NCI-H2227 (cell line): ENCODE data around the gene SIL1.

Source experiments
- DNase-seq: peaks from one replicate; lab custom pipeline; 2025; ENCODE audit not compliant: unreplicated experiment; lab: John Stamatoyannopoulos, UW

The SIL1 gene

GRCh38 chr5:138985683-138986082 is 212.5 kb downstream of the SIL1 start:
- peak; percentile 9 for DNase-seq

GRCh38 chr5:138985256-138985655 is 212.9 kb downstream of the SIL1 start:
- DNase-seq: no peak

DNA sequence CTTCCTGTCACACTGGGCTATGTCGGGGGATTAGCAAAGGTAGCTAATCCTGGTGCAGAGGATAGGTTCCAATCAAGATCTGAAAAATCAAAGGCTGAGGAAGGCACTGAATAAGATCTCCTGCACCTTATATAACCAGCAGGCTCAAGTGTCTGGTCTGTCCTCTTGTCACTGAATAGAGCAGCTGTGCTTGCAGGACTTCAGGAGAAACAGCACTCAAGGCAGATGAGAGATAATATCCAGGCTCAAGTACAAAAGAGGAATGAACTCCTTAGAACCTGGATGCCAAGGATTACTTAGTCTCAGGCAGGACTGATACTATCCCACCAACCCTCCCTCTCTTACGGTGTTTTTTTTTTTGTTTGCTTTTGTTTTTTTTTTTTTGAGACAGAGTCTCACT is 214.2 kb downstream of the SIL1 start:
- no peak for DNase-seq

DNA sequence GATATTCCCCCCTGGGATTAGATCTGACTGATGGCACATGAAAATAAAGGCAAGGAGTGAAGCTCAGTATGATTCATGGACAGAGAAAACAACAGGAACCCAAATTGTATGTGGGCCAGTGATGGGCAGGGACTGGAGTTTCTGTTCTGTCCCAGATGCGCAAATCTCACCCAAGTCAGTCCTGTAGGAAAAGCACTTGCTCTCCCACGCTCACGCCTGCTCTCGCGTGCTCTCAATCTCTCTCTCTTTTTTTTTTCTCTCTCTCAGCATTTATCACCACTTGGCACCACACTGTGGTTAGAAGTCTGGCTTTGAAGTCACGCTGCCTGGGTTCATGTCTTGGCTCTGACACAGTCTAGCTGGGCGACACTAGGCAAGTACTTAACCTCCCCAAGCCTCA is 216.6 kb downstream of the SIL1 start:
- no peak for DNase-seq

DNA sequence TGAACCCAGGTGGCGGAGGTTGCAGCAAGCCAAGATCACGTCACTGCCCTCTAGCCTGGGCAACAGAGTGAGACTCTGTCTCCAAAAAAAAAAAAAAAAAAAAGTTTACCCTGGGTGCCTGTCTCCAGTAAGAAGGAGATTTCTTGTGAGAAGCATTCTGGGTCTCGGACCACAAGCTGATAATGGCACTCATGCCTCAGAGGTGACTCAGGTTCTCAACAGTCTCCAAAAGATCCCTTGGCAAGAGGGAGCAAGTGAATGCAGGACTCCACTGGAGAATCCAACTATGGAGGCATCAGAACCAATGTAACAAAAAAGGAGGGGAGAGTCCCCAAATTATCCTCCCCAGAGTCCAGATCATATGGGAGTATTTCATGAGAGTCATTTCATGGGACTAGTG is 217.0 kb downstream of the SIL1 start:
- no peak for DNase-seq

GRCh38 chr5:138980441-138980840 is 217.7 kb downstream of the SIL1 start:
- DNase-seq: no peak

DNA sequence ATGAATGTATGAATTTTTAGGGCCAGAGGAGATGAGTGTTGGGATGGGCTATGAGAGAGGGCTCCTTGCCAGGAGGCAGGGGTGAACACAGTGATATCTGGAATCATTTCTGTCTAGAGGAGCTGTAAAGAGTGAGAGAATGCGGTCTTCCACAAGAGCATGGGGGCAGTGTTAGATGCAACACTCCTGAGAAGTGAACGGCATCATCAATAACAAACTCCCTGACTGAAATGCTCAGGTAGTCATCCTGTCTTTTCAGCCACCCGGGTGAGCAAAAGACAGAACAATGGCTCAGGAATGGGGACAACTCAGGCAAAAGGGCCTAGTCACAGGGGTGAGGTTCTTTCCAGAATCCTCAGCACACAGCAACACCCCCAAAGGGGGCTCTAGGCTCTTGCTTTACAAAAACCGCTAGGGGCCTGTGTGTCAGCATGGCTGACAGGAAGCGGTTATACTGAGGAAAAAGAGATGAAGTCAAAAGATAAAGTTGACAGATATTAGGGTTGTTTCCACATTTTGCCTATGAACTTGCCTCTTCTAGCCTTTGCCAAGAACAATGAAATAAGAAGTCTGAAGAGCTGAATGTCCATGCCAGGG is 218.4 kb downstream of the SIL1 start:
- DNase-seq: no peak

DNA sequence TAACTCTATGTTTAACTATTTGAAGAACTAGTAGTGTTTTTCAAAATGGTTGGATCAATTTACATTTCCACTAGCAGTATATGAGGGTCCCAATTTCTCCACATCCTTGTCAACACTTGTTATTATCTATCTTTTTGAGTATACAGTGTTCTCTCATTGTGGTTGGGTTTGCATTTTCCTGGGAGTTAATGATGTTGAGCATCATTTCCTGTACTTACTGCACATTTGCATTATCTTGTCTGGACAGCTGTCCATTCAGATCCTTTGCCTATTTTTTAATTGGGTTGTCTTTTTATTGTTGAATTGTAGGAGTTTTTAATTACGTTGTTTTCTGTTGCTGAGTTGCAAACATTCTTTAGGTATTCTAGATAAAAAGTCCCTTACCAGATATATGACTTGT is 219.6 kb downstream of the SIL1 start:
- no peak for DNase-seq

- no peak for DNase-seq
Observed at GRCh38 chr5:138978080-138978479, 220.1 kb downstream of the SIL1 start.

GRCh38 chr5:138975098-138975847 is 222.9 kb downstream of the SIL1 start:
- DNase-seq: peak; percentile 43

DNA sequence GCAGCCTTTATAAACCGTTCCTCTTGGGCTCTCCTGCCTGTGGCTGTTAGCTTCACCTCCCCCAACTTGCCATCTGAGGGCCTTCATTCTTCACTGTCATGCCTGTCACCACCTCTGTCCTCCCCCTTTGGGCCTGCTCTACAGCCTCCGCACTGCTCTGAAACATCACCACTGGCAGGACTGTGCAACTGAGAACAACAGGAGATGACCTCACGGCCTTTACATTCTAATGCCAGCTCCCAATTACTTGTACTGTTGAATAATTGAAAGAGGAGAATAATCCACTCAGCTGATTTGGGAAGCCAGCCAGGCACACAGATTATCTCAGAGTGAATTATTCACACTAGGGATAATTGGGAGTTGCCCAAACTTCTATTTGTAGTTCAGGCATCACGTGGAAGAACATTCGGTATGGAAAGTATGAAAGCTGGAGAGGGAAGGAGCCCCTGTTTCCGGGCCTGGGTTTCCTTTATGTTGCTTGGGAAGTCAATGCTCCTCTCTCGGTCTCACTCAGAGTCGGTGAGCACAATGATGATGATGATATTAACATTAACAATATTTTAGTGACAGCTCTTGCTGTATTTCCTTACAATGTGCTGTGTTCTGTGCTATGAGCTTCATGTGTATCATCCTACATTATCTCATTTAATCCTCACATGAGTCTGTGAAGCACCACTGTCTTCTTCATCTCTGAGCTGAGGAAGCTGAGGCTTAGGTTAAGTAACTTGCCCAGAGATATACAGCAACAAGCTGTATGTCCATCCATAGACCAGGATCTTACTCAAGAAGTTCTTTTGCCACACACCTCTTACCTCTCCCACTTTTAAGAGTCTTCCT is 223.7 kb downstream of the SIL1 start:
- peak; percentile 22 for DNase-seq

GRCh38 chr5:138972836-138973235 is 225.3 kb downstream of the SIL1 start:
- no peak for DNase-seq

DNA sequence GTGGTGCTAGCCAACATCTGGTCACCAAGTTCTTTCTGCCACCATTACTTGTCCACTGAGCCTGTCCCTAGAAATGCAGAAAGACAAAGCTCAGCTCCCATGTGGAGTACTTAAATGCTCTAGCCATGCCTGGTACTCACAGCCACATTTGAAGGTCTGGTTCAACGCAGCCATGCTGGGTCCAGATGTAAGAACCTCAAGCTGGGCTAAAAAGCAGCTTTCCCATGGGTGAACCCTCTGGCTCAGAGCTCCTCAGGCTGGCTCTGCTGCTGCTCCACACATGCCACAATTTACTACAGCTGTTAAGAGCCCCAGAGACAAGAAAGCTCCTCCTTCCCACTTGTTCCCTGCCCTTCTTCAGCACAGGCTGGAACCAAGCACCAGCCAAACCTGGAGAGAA is 225.9 kb downstream of the SIL1 start:
- DNase-seq: no peak

DNA sequence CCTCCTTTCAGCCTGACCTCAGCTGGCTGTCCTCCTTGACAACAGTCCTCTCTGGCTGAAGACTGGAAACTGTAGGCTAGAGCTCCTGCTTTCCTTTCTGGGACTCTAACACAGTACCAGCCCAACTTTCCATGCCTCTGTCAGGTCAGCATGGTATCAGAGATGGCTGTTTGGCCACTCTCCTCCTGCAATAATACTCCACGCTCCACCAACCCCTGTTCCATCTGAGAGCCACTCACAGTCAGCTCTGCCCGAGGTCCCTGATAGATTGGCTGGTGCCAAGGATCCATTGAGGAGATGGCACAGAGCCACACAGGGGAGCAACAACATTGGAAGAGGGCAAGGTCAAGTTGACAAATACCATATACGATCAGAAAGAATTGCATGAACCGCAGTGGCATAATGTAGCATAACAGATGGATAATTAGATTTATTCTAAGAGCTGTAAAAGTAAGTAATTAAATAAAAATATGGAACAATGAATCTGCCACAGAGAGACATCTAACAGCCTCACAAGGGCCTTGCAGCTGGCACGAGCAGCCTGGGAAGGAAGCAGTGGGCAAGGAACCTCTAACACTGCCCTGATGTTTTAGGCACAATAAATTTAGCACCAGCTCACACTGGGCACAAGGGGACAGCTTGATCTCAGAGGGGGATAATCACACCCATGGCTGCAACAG is 228.7 kb downstream of the SIL1 start:
- DNase-seq: no peak

DNA sequence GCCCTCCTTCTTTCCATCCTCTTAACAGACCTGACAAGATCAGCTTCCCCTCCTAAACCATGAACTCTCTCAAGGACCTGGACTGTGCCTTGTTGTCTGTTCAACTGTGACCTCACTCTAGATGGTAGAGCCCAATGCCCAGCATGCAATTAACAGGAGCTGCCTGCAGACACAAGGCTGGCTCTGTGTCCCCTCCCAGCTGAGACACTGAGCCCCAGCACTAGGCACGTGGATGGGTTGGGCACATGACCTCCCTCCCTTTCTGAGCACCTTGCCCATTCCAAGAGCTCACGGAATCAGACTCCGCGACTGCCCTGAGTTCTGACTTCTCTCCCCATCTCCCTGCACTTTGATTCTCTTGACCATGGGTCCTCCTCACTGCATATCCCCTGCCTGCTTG is 229.6 kb downstream of the SIL1 start:
- no peak for DNase-seq

GRCh38 chr5:138967791-138968448 is 230.2 kb downstream of the SIL1 start:
- no peak for DNase-seq

GRCh38 chr5:138966236-138966985 is 231.8 kb downstream of the SIL1 start:
- no peak for DNase-seq

GRCh38 chr5:138965626-138966025 is 232.5 kb downstream of the SIL1 start:
- DNase-seq: no peak

- DNase-seq: no peak
Observed at GRCh38 chr5:138964647-138965201, 233.4 kb downstream of the SIL1 start.
